Esophagus muscularis mucosa (tissue), 4 donors: ENCODE data around the gene FGFR1OP2. TPM values are rescaled to one million over a fixed set of nuclear protein-coding genes. Genes with fewer than 3 reads are reported as not detected.
A peak's percentile ranks its signal among the peaks of the same experiment; 100 is the strongest.

Experiments used
- DNase-seq: peaks from one replicate; pipeline ENCODE4 v3.0.0-alpha.2; 2017; ENCODE audit errors: extremely low spot score
- H3K27ac ChIP-seq, 4 donors: fragments of 200-600 bp; sonication (generic); replicated peaks in 1 of 4; 1 replicate in 3 of 4; 2 replicates in 1 of 4; pipeline ENCODE4 v1.5.1; 2016 to 2019; ENCODE audit warnings: mild to moderate bottlenecking in 1 of 4
- H3K27me3 ChIP-seq, 4 donors: fragments of 200-600 bp; sonication (generic); one replicate each; pipeline versions ENCODE4 v1.5.1 to v1.6.0; 2016 to 2019
- H3K36me3 ChIP-seq, 4 donors: fragments of 200-600 bp; sonication (generic); one replicate each; pipeline ENCODE4 v1.5.1; 2016 to 2019
- H3K4me1 ChIP-seq, 4 donors: fragments of 200-600 bp; sonication (generic); one replicate each; pipeline ENCODE4 v1.5.1; 2016 to 2019
- H3K4me3 ChIP-seq, 4 donors: fragments of 200-600 bp; sonication (generic); 1 replicate in 2 of 4; 2 replicates in 2 of 4; pipeline ENCODE4 v1.5.1; 2016 to 2019; ENCODE audit warnings: mild to moderate bottlenecking in 4 of 4, moderate library complexity in 1 of 4
- H3K9me3 ChIP-seq, 4 donors: fragments of 200-600 bp; sonication (generic); 1 replicate in 3 of 4; 2 replicates in 1 of 4; pipeline ENCODE4 v1.5.1; 2016 to 2019
- CTCF ChIP-seq, 3 experiments: fragments of 200-600 bp in 2 of 3; fragments of 450-650 bp in 1 of 3; sonication (generic) in 2 of 3; IDR thresholded peaks; one replicate each; pipeline ENCODE4 v1.5.1; 2017 to 2019; ENCODE audit warnings: antibody characterized with exemption in 3 of 3, mild to moderate bottlenecking in 2 of 3, moderate library complexity in 1 of 3
- EP300 ChIP-seq: sonication (generic); formaldehyde crosslinking; IDR thresholded peaks from one replicate; pipeline ENCODE4 v1.6.1; 2017; ENCODE audit warnings: antibody characterized with exemption
- POLR2A ChIP-seq: fragments of 450-650 bp; IDR thresholded peaks from one replicate; pipeline ENCODE4 v1.6.1; 2017; ENCODE audit warnings: antibody characterized with exemption, moderate library complexity, mild to moderate bottlenecking, low read depth
- POLR2AphosphoS5 ChIP-seq, 2 donors: sonication (generic); formaldehyde crosslinking; IDR thresholded peaks; one replicate each; pipeline ENCODE4 v1.6.1; 2017; ENCODE audit warnings: antibody characterized with exemption in 2 of 2
- WGBS: methylation state at CpG from one replicate; pipeline ENCODE4 v1.1.5; 2018; 5-methylcytosine and 5-hydroxymethylcytosine counted together
- intact Hi-C: fragments of 100-400 bp; cut with DNase I; formaldehyde crosslinking; loops from one replicate; pipeline ENCODE4 v1.15.1; 2023
- total RNA-seq, 4 donors: library from RNA; depleted of rRNA; stranded (reverse); fragments of >200 nt; gene quantifications; one replicate each; pipeline versions ENCODE4 v1.1.0 to v1.2.1, GENCODE V29; 2016

FGFR1OP2 gene
- total RNA-seq, 4 donors from 2014 or later: 52.7 to 65.9 (median 59.4) TPM

- intact Hi-C loops: loop anchor here (5.0 to 10.0 kb wide), 3 partner anchors 75 to 370 kb away; partner anchors contain the start of gene TM7SF3
- TF ChIP-seq CTCF (IDR thresholded peaks at IDR 0.05) (no peak), POLR2AphosphoS5 (IDR thresholded peaks at IDR 0.05) (no peak)
- Histone ChIP-seq H3K27ac (peak overlapping the region; percentile 94 to 97 (median 96)), H3K4me1 (peaks cover 38 to 65% (median 58%) of the 10 kb centered on the region in 4 donors), H3K36me3 (peaks cover 0 to 9% (median 2%) of the 10 kb centered on the region in 4 donors), H3K9me3 (no peaks in the 10 kb centered on the region), H3K27me3 (no peaks in the 10 kb centered on the region), H3K4me3 (peak overlapping the region; percentile 89 to 96 (median 93))
- DNase-seq: no peak
- under 1% methylated on average over 10 of the region's 10 CpGs for whole genome bisulfite sequencing
These were observed 817 bp upstream of the FGFR1OP2 start for GRCh38 chr12:26937443-26937862.

DNA sequence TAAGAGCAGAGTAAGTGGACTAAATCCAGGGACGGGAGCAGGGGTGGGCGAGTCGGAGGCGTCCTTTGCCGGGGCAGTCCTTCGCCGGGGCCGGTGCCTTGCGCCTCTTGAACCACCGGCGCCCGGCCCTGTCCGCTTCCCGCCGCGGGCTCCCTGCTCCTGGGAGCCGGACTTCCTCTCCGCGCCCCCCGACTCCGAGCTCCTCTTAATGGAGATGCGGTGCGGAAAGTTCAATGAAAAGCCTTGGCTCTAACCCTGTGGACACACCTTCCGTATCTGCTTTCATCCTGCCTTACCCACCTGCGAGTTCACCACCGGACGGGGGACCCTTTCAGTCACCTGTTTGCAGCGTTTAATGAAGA, 412 bp downstream of the FGFR1OP2 start:
- no peaks in the 10 kb centered on the region for H3K9me3 ChIP-seq
- H3K4me3 ChIP-seq: peak overlapping the region; percentile 89 to 96 (median 93)
- no peak for TF ChIP-seq CTCF (IDR thresholded peaks at IDR 0.05)
- TF ChIP-seq POLR2AphosphoS5 (IDR thresholded peaks at IDR 0.05): no peak
- TF ChIP-seq EP300: no peak
- TF ChIP-seq POLR2A: no peak
- H3K4me1 ChIP-seq: peaks cover 41 to 68% (median 66%) of the 10 kb centered on the region in 4 donors
- no peaks in the 10 kb centered on the region for H3K36me3 ChIP-seq
- H3K27me3 ChIP-seq: no peaks in the 10 kb centered on the region
- no peak for DNase-seq
- 0% methylated on average over 25 of the region's 28 CpGs for WGBS
- intact Hi-C loops: loop anchor here (5.0 to 10.0 kb wide), 3 partner anchors 74 to 369 kb away; partner anchors contain the start of gene TM7SF3
- peak overlapping the region; percentile 94 to 97 (median 96) for H3K27ac ChIP-seq

DNA sequence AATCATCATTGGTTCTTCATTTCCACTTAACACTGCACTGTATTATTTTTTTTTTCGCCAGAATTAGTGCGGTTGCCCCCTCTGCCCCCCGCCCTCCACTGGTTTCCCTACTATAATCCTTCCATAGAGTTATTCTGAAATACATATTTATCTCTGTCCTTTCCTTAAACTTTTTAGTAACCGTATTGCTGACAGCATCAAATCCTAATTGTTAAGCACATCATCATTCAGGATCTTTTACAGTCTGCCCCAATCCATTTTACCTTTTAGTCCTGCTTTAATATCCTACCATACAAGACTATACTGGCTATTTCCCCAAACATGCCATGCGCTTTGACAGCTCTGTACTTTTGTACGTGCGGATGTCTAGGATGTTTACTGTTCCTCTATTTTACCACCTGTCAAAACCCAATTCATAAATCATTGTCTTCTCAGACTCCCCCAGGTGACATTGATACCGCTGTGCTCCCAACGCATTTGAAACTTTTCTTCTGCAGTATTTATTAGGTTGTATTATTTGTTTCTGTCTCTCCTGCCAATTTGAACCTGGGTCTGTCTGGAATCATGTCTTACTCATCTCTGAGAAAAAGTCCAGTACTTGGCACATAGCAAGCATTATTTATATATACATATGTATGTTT, 1.0 kb downstream of the FGFR1OP2 start:
- TF ChIP-seq POLR2A: no peak
- no peak for TF ChIP-seq CTCF (IDR thresholded peaks at IDR 0.05)
- TF ChIP-seq EP300: no peak
- no peak for DNase-seq
- WGBS: 5% methylated on average over 9 of the region's 9 CpGs
- Histone ChIP-seq H3K36me3 (no peaks in the 10 kb centered on the region), H3K27me3 (no peaks in the 10 kb centered on the region), H3K9me3 (peaks cover 0 to 2% (median 0%) of the 10 kb centered on the region in 4 donors), H3K4me3 (peak overlapping the region; percentile 89 to 96 (median 93)), H3K27ac (peak overlapping the region; percentile 94 to 97 (median 96)), H3K4me1 (peaks cover 41 to 72% (median 65%) of the 10 kb centered on the region in 4 donors)
- intact Hi-C loops: loop anchor here (5.0 to 10.0 kb wide), 3 partner anchors 73 to 368 kb away; partner anchors contain the start of gene TM7SF3

- intact Hi-C loops: loop anchor here (5.0 to 10.0 kb wide), 3 partner anchors 72 to 367 kb away; partner anchors contain the start of gene TM7SF3
- Histone ChIP-seq H3K27me3 (no peaks in the 10 kb centered on the region), H3K4me1 (peaks cover 41 to 69% (median 61%) of the 10 kb centered on the region in 4 donors), H3K36me3 (no peaks in the 10 kb centered on the region), H3K4me3 (peak overlapping the region; percentile 89 to 96 (median 93)), H3K9me3 (peaks cover 0 to 4% (median 0%) of the 10 kb centered on the region in 4 donors), H3K27ac (peak overlapping the region in 2 of 4 donors; percentile 96 to 97)
- 26% methylated on average over 1 of the region's 1 CpG for WGBS
- TF ChIP-seq EP300 (no peak), POLR2AphosphoS5 (IDR thresholded peaks at IDR 0.05) (no peak), CTCF (IDR thresholded peaks at IDR 0.05) (no peak), POLR2A (no peak)
- DNase-seq: no peak
These were observed 1.7 kb downstream of the FGFR1OP2 start for GRCh38 chr12:26939953-26940352.
